Naive thymus-derived CD8-positive, alpha-beta T cell (primary cell): ENCODE results near the gene SBF1. TPM values are rescaled to one million over a fixed set of nuclear protein-coding genes. Genes with fewer than 3 reads are reported as not detected.
A peak's percentile ranks its signal among the peaks of the same experiment; 100 is the strongest.
"Not testable (repeated sequence)": the region's sequence is repeated elsewhere in the genome, so short reads cannot be mapped to it uniquely, and the experiment has no call there.

Experiments
- ATAC-seq, 2 donors: fragments of 150-1000 bp; cut with Tn5 transposase in 1 of 2; sonication (Bioruptor Pico), chemical (Tn5 transposase) in 1 of 2; 1 replicate in 1 of 2; 2 replicates in 1 of 2; pipeline ENCODE4 v1.10.0; 2021; ENCODE audit warnings: mild to moderate bottlenecking in 2 of 2, moderate library complexity in 2 of 2
- POLR2A ChIA-PET: fragments of 350-600 bp; sonication (Branson Sonifier 250); formaldehyde crosslinking; loops from one replicate; lab custom pipeline; 2021; ENCODE audit warnings: antibody characterized with exemption; lab: Charles Lee
- DNase-seq, 10 donors: peaks; one replicate each; pipeline versions ENCODE4 v3.0.0 to v3.0.0-alpha.2; 2020 to 2022
- H3K27ac Mint-ChIP-seq, 10 donors: one replicate each; pipeline ENCODE4 v1.8.0; 2020 to 2022; ENCODE audit warnings: mild to moderate bottlenecking in 10 of 10, mixed read lengths in 10 of 10, moderate library complexity in 4 of 10, inconsistent platforms in 1 of 10
- H3K27me3 Mint-ChIP-seq, 5 donors: one replicate each; pipeline ENCODE4 v1.8.0; 2021 to 2022; ENCODE audit warnings: mixed read lengths in 5 of 5
- H3K36me3 Mint-ChIP-seq, 3 donors: one replicate each; pipeline ENCODE4 v1.8.0; 2020 to 2022; ENCODE audit warnings: mixed read lengths in 3 of 3, mild to moderate bottlenecking in 2 of 3, inconsistent platforms in 1 of 3
- H3K4me1 Mint-ChIP-seq, 4 donors: one replicate each; pipeline ENCODE4 v1.8.0; 2021 to 2022; ENCODE audit warnings: mixed read lengths in 4 of 4
- H3K4me3 Mint-ChIP-seq, 10 donors: one replicate each; pipeline ENCODE4 v1.8.0; 2020 to 2022; ENCODE audit warnings: mild to moderate bottlenecking in 10 of 10, mixed read lengths in 10 of 10, moderate library complexity in 6 of 10, inconsistent platforms in 1 of 10
- H3K9me3 Mint-ChIP-seq, 9 donors: one replicate each; pipeline ENCODE4 v1.8.0; 2020 to 2022; ENCODE audit warnings: mixed read lengths in 9 of 9, mild to moderate bottlenecking in 3 of 9, inconsistent platforms in 1 of 9, moderate library complexity in 1 of 9
- polyA plus RNA-seq, 3 donors: library from polyadenylated mRNA; unstranded; fragments of 300-500 nt; fragmentation: Illumina TruSeq; gene quantifications; one replicate each; pipeline ENCODE4 v1.2.3, GENCODE V29; 2021
- total RNA-seq, 8 experiments: library from RNA in 2 of 8; stranded (reverse) in 2 of 8; gene quantifications; one replicate each; pipeline ENCODE4 v1.2.3 and lab custom pipeline; 2021 to 2026

Gene SBF1
- total and polyA plus RNA-seq, 5 experiments from 2014 or later: 17.1 to 222 (median 37.4) TPM

GRCh38 chr22:50439314-50439870, 35.4 kb downstream of the SBF1 start:
- Mint-ChIP-seq H3K9me3 (no peaks in the 10 kb centered on the region), H3K27ac (peak overlapping the region in 2 of 10 donors; percentile 44 to 74), H3K27me3 (no peaks in the 10 kb centered on the region), H3K36me3 (peaks cover 0 to 26% (median 0%) of the 10 kb centered on the region in 3 donors), H3K4me3 (no peak overlapping the region), H3K4me1 (peaks cover 7 to 22% (median 12%) of the 10 kb centered on the region in 4 donors)
- DNase-seq: peak in 1 of 10 donors; percentile 19
- no peak for ATAC-seq
- POLR2A ChIA-PET: interaction anchor here (9.8 kb wide), 1 partner anchor 28 kb away, joined by 92 read pairs; no protein-coding TSS in a partner anchor

DNA sequence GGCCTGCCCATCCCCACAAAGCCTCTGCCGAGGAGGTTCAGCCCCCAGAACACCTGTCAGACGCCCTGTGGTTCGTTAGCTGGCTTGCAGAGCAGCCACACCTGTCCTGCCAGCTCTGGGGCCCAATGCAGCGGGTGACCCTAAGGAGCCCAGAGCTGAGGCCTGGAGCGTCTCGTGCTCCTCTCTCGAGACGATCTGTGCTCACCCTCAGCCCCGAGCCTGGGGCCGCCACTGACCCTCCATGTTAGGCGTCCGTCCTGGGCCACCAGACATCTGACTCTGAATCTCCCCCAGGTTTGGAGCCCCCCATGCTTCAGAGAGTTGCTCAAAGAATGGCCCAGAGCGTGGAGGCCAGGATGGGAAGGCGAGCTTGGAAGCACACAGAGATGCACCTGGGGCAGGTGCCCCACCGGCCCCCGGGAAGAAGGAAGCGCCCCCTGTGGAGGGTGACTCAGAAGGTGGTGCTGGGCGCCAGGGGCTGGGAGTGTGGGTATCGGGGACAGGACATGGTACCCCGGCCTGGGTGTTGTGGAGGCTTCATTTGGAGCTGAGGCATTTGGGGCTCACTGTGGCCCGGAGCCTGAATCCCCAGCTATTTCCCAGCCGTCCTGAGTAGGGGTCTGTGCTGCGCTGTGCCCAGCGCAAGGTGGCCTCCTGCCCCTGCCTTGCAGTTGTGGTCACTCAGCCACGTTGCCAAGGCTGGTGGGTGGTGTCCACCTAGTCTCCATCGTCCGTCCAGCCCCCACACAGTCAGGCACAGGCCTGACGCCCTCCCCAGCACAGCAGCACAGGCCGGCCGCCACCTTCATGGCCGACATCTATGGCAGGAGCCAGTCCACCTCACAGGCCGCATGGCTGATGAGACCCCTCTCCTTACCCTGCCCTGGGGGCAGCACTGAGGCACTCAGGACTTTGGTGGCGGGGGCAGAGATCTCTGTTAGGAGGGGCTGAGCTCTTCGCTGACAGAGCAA, 36.2 kb downstream of the SBF1 start:
- Mint-ChIP-seq H3K27me3 (no peaks in the 10 kb centered on the region), H3K4me1 (peaks cover 7 to 21% (median 10%) of the 10 kb centered on the region in 4 donors), H3K36me3 (peaks cover 0 to 26% (median 0%) of the 10 kb centered on the region in 3 donors), H3K9me3 (no peaks in the 10 kb centered on the region), H3K4me3 (no peak overlapping the region), H3K27ac (peak overlapping the region in 4 of 10 donors; percentile 27 to 76 (median 44))
- peak in 1 of 10 donors; percentile 60 for DNase-seq
- no peak for ATAC-seq
- POLR2A ChIA-PET: interaction anchor here (9.8 kb wide), 1 partner anchor 29 kb away, joined by 92 read pairs; no protein-coding TSS in a partner anchor

- Mint-ChIP-seq H3K9me3 (no peaks in the 10 kb centered on the region), H3K36me3 (peaks cover 0 to 23% (median 0%) of the 10 kb centered on the region in 3 donors), H3K4me3 (no peak overlapping the region), H3K27me3 (no peaks in the 10 kb centered on the region), H3K4me1 (peaks cover 0 to 12% (median 4%) of the 10 kb centered on the region in 4 donors), H3K27ac (peak overlapping the region in 1 of 10 donors; percentile 62)
- DNase-seq: peak in 1 of 10 donors; percentile 51
- ATAC-seq: no peak
- POLR2A ChIA-PET: interaction anchor here (9.8 kb wide), 1 partner anchor 30 kb away, joined by 92 read pairs; no protein-coding TSS in a partner anchor
These were observed 37.1 kb downstream of the SBF1 start for GRCh38 chr22:50437511-50438304.

DNA sequence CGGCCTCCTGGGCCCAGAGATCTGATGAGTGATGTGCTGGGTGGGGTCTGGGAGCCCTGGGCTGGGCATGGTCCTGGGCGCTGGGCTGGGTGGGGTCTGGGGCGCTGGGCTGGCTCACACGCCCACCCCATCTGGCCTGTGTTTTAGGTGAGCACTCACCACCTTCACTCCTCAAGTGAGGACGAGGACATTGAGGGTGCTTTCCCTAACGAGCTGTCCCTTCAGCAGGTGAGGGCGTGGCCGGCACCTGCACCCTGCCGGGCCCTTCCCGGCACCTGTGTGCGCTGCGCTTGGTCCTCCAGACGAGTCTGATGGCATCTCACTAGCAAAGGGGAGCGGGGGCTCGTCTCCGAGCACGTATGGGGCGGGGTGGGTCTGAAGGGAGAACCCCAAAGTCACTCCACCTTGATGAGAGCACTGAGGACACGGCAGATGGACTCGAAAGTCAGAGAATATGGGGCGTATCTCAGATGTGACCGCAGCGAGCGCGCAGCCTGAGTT, 37.9 kb downstream of the SBF1 start:
- DNase-seq (peak in 1 of 10 donors; percentile 55), ATAC-seq (no peak)
- H3K27me3 Mint-ChIP-seq: no peaks in the 10 kb centered on the region
- no peaks in the 10 kb centered on the region for H3K9me3 Mint-ChIP-seq
- H3K4me1 Mint-ChIP-seq: peaks cover 0 to 6% (median 2%) of the 10 kb centered on the region in 4 donors
- peak overlapping the region in 1 of 10 donors; percentile 51 for H3K27ac Mint-ChIP-seq
- H3K4me3 Mint-ChIP-seq: no peak overlapping the region
- peaks cover 0 to 22% (median 0%) of the 10 kb centered on the region in 3 donors for H3K36me3 Mint-ChIP-seq
- POLR2A ChIA-PET: no interaction called here

DNA sequence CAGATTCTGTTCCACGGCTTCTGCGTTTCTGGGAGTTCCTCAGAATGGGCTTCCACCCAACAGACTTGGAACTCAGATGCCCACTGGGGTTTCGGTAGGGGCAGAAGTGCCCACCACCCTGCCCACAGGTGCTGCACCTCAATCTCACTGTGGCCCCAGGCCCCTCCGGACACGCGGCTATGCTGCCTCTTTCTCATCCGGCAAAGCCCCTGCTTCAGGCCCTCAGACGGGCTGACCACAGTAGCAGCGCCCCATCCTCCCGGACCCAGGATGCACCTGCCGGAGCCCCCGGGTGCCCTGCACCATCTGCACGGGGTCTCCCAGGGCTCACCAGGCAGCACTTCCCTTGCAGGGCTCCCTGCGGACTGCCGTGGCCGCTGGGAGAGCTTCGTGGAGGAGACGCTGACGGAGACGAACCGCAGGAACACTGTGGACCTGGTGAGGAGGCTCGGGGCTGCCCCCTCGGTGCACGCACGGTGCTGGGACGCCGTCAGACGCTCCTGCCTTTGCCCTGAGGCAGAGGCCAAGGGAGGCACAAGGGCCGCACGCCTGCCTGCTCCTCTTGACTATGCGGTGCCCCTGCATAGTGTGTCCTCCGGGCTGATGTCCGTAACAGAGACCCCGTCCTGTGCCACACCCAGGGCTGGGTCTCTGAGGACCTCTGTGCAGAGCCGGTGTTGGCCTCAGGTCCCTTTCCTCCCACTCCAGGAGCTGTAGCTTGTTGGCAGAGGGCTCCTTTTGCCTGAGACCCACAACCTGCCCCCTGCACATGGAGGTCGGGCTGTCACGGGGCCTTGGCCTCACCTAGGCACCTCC, 38.6 kb downstream of the SBF1 start:
- Mint-ChIP-seq H3K4me1 (no peaks in the 10 kb centered on the region), H3K36me3 (peaks cover 0 to 25% (median 2%) of the 10 kb centered on the region in 3 donors), H3K27me3 (no peaks in the 10 kb centered on the region), H3K4me3 (no peak overlapping the region), H3K27ac (peak overlapping the region in 1 of 10 donors; percentile 51), H3K9me3 (no peaks in the 10 kb centered on the region)
- POLR2A ChIA-PET: no interaction called here
- DNase-seq (peak in 1 of 10 donors; percentile 60), ATAC-seq (no peak)

DNA sequence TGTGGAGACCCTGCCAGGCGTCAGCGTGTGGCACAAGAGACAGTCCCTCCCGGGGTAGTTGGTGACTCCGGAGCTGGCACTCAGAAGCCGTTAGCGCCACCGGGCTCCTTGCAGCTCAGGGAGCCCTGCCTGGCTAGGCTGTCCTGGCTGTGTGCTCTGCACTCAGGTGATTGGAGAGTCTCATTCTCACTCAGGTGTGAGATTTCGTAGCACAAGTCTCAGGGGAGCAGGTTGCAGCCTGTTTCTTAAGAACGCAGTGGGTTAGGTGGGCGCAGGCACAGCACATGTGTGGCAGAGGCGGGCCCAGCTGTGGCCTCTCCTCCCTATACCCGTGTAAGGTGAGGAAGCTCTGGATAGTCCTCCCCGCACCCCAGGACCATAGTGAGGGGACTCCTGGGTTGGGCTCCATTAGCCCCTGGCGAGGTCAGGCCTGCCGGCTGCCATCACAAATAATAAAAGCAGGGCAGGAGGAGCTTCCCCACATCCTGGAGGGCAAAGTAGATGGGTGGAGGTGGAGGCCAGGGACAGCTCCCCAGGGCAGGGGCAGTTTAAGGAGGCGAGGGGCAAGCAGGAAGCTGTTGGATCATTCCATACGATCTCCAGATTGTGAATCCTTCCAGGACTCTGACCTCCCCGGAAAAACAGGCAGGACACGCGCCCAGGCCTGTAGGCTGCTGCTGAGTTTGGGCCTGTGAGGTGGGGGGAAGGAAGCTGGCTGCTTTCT, 39.4 kb downstream of the SBF1 start:
- Mint-ChIP-seq H3K36me3 (peaks cover 0 to 32% (median 2%) of the 10 kb centered on the region in 3 donors), H3K4me3 (no peak overlapping the region), H3K27me3 (no peaks in the 10 kb centered on the region), H3K9me3 (no peaks in the 10 kb centered on the region), H3K27ac (peak overlapping the region in 3 of 10 donors; percentile 31 to 86 (median 34)), H3K4me1 (no peaks in the 10 kb centered on the region)
- DNase-seq (peak in 1 of 10 donors; percentile 46), ATAC-seq (no peak)
- POLR2A ChIA-PET: interaction anchor here (0.6 kb wide), 1 partner anchor 605 kb away, joined by 3 read pairs; no protein-coding TSS in a partner anchor

DNA sequence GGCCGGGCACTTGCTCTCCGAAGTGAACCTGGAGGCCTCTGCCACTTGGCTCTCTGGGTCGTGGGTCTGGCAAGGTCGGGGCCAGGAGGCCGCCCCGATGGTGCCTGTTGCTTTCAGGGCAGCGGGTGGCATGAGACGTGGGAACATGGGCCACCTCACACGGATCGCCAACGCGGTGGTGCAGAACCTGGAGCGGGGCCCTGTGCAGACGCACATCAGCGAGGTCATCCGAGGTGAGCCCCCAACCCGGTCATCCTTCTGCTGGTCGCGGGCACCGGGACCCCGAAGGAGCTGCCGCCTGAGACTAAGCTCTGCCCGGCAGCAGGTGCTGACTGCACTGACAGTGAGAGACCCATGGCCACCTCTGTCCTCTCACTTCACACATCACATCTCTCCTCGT, 40.0 kb downstream of the SBF1 start:
- no peaks in the 10 kb centered on the region for H3K9me3 Mint-ChIP-seq
- POLR2A ChIA-PET: no interaction called here
- no peak overlapping the region for H3K4me3 Mint-ChIP-seq
- no peaks in the 10 kb centered on the region for H3K4me1 Mint-ChIP-seq
- ATAC-seq (no peak), DNase-seq (peak in 1 of 10 donors; percentile 54)
- peaks cover 0 to 35% (median 2%) of the 10 kb centered on the region in 3 donors for H3K36me3 Mint-ChIP-seq
- peak overlapping the region in 2 of 10 donors; percentile 31 to 86 for H3K27ac Mint-ChIP-seq
- H3K27me3 Mint-ChIP-seq: no peaks in the 10 kb centered on the region

DNA sequence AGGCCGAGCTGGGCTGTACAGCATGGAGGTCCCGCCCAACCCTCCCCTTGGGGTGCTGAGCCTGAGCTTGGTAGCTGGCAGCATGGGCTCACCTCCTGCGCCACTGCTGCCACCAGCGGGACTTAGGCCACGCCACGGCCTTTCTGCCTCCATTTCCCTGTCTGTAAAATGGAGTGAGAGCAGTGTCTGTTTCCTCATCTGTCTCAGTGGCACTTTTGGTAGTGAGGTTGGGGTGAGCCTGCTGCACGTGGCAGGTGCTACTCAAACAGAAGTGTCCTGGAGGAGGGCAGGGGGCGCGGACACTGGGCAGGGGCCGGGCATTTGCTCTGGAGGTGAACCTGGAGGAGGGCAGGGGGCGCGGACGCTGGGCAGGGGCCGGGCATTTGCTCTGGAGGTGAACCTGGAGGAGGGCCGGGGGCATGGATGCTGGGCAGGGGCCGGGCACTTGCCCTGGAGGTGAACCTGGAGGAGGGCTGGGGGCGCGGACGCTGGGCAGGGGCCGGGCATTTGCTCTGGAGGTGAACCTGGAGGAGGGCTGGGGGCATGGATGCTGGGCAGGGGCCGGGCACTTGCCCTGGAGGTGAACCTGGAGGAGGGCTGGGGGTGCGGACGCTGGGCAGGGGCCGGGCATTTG, 41.8 kb downstream of the SBF1 start:
- ATAC-seq, H3K4me3 Mint-ChIP-seq, H3K9me3 Mint-ChIP-seq, H3K27me3 Mint-ChIP-seq, POLR2A ChIA-PET, H3K4me1 Mint-ChIP-seq, H3K27ac Mint-ChIP-seq: not testable (repeated sequence)
- peaks cover 0 to 49% (median 4%) of the 10 kb centered on the region in 3 donors for H3K36me3 Mint-ChIP-seq
- peak in 1 of 10 donors; percentile 40 for DNase-seq

GRCh38 chr22:50432131-50432876, 42.5 kb downstream of the SBF1 start:
- Mint-ChIP-seq H3K27me3 (no peaks in the 10 kb centered on the region), H3K4me3 (no peak overlapping the region), H3K9me3 (no peaks in the 10 kb centered on the region), H3K27ac (peak overlapping the region in 2 of 10 donors; percentile 19 to 60), H3K36me3 (peaks cover 0 to 52% (median 4%) of the 10 kb centered on the region in 3 donors), H3K4me1 (no peaks in the 10 kb centered on the region)
- no peak for ATAC-seq
- POLR2A ChIA-PET: no interaction called here
- DNase-seq: peak in 1 of 10 donors; percentile 40
